Mesothelial cell of epicardium (in vitro differentiated cells): ENCODE results near the gene ZNF800. TPM values are rescaled to one million over a fixed set of nuclear protein-coding genes. Genes with fewer than 3 reads are reported as not detected.

Experiments
- DNase-seq, 2 experiments: peaks; one replicate each; pipeline ENCODE4 v3.0.0; 2021; ENCODE audit warnings: low spot score in 2 of 2; ENCODE audit not compliant: unreplicated experiment in 2 of 2
- H3K27ac Mint-ChIP-seq: 2 replicates; pipeline ENCODE4 v1.8.0; 2021; ENCODE audit warnings: mixed read lengths
- H3K27me3 Mint-ChIP-seq: 2 replicates; pipeline ENCODE4 v1.8.0; 2021; ENCODE audit warnings: low read depth, mixed read lengths
- H3K36me3 Mint-ChIP-seq: 2 replicates; pipeline ENCODE4 v1.8.0; 2021; ENCODE audit warnings: mixed read lengths
- H3K4me1 Mint-ChIP-seq: 2 replicates; pipeline ENCODE4 v1.8.0; 2021; ENCODE audit warnings: mixed read lengths
- H3K4me3 Mint-ChIP-seq: 2 replicates; pipeline ENCODE4 v1.8.0; 2021; ENCODE audit warnings: mild to moderate bottlenecking, moderate library complexity, mixed read lengths
- H3K9me3 Mint-ChIP-seq: 2 replicates; pipeline ENCODE4 v1.8.0; 2021; ENCODE audit warnings: mixed read lengths
- total RNA-seq: library from RNA; stranded (reverse); gene quantifications from 3 replicates; pipeline ENCODE4 v1.2.1, GENCODE V29; 2021
- TF ChIP-seq, protein P1 (sequence below): fragments of 200-600 bp; sonication (generic); IDR thresholded peaks from one replicate; pipeline ENCODE4 v1.5.0; 2021; ENCODE audit warnings: antibody characterized with exemption; ENCODE audit not compliant: unreplicated experiment

Gene ZNF800
- total RNA-seq, 1 donor from 2014 or later: 24.8 TPM

DNA sequence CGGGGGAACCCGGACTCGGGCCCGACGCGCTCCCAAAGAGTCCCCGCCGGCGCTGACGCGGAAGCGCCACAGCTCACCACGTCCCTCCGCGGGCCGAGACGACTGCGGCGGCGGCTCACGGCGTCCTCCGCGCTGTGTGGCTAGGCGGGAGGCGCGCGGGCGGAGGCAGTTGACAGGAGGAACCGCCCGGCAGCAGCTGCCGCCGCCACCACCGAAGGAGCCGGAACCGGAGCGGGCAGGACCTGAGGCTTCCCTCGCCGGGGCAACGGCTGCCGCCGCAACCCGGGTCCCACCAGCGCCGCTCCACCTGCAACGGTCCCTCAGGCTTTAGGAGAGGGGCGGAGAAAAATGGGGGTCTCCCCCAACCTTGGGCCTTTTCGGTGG, 334 bp downstream of the ZNF800 start:
- peak in 1 of 2 experiments; percentile 71 for DNase-seq
- peak overlapping the region; percentile 94 for H3K4me3 Mint-ChIP-seq
- peaks cover 21% of the 10 kb centered on the region for H3K4me1 Mint-ChIP-seq
- peak overlapping the region; percentile 96 for H3K27ac Mint-ChIP-seq
- H3K36me3 Mint-ChIP-seq: peaks cover 9% of the 10 kb centered on the region
- no peaks in the 10 kb centered on the region for H3K9me3 Mint-ChIP-seq
- TF ChIP-seq, protein P1, sequence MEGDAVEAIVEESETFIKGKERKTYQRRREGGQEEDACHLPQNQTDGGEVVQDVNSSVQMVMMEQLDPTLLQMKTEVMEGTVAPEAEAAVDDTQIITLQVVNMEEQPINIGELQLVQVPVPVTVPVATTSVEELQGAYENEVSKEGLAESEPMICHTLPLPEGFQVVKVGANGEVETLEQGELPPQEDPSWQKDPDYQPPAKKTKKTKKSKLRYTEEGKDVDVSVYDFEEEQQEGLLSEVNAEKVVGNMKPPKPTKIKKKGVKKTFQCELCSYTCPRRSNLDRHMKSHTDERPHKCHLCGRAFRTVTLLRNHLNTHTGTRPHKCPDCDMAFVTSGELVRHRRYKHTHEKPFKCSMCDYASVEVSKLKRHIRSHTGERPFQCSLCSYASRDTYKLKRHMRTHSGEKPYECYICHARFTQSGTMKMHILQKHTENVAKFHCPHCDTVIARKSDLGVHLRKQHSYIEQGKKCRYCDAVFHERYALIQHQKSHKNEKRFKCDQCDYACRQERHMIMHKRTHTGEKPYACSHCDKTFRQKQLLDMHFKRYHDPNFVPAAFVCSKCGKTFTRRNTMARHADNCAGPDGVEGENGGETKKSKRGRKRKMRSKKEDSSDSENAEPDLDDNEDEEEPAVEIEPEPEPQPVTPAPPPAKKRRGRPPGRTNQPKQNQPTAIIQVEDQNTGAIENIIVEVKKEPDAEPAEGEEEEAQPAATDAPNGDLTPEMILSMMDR: no peak
- H3K27me3 Mint-ChIP-seq: peaks cover 22% of the 10 kb centered on the region

DNA sequence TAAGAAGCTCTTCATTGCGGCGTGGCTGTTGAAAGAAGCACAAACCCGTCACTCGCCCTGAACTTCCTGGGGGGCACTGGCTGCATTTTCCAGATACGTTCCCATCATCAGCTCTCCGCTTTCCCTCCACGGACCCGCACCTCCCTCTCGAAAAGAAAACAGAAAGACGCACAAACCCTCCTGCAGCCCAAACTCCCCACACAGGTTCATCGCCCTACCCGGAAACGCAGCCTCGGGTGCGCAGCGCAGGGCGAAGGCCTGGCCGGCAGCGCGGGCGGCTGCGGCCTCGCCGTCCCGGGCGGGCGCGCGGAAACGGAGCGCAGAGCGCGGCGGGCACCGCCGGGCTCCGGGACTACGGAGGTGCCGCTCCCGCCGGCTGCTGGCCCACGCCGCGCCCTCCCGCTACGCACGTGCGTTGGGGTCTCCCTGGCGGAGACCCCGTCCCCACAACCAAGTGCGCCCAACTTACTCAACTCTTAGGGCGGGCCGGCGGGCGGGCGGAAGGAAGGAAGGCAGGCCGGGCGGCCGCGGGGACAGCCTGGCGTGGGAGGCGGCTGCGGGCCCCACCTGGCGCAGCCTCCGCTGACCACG, 822 bp downstream of the ZNF800 start:
- H3K27ac Mint-ChIP-seq: peak overlapping the region; percentile 93
- TF ChIP-seq, protein P1: no peak
- peak; percentile 31 to 54 for DNase-seq

DNA sequence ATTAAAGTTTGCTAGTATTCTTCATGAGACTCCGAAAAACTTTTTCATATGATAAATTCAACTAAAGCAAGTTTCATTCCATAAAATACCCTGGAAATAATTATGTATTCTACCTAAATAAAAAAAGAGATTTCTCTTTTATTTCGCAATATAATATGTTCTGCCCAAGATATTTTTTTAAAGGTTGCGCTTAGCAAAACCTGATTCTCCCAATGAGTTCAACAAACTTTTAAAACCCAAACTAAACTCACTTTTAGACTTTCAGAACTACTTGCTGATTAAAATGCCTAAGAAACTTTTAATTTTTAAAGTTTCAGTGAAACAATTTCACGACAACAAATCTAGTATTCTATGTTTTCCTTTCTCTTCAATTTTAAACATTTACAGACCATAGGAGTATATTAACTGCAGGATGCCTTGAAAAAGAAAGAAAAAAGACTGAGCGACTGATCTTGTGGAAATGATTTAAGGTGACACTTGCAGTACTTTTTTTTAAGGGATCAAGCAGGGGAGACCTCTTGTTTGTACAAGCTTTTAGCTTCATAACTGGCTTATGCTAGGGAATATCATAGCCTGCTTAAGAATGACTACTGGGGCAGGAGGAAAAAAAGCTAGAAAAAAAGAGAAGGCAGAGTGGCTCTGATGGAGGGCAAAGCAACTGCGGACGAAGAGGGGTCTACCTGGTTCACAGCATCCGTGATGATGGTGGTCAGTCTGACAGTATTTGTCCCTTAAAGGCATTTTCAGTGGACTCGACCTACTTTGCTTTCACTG, 1.5 kb downstream of the ZNF800 start:
- TF ChIP-seq, protein P1: no peak
- Mint-ChIP-seq H3K36me3 (peaks cover 9% of the 10 kb centered on the region), H3K27me3 (peaks cover 18% of the 10 kb centered on the region), H3K27ac (peak overlapping the region; percentile 93), H3K9me3 (no peaks in the 10 kb centered on the region), H3K4me3 (peak overlapping the region; percentile 95), H3K4me1 (peaks cover 21% of the 10 kb centered on the region)
- no peak for DNase-seq

More for the DNA sequence above, 822 bp downstream of the ZNF800 start:
- H3K9me3 Mint-ChIP-seq: no peaks in the 10 kb centered on the region
- peak overlapping the region; percentile 95 for H3K4me3 Mint-ChIP-seq
- peaks cover 21% of the 10 kb centered on the region for H3K4me1 Mint-ChIP-seq
- H3K36me3 Mint-ChIP-seq: peaks cover 9% of the 10 kb centered on the region
- H3K27me3 Mint-ChIP-seq: peaks cover 22% of the 10 kb centered on the region

- Mint-ChIP-seq H3K27ac (no peak overlapping the region), H3K4me1 (peaks cover 21% of the 10 kb centered on the region), H3K36me3 (peaks cover 9% of the 10 kb centered on the region), H3K4me3 (peak overlapping the region; percentile 95), H3K9me3 (no peaks in the 10 kb centered on the region), H3K27me3 (peaks cover 11% of the 10 kb centered on the region)
- DNase-seq: no peak
- TF ChIP-seq, protein P1: no peak
Measured at GRCh38 chr7:127390186-127390816, 2.2 kb downstream of the ZNF800 start.

DNA sequence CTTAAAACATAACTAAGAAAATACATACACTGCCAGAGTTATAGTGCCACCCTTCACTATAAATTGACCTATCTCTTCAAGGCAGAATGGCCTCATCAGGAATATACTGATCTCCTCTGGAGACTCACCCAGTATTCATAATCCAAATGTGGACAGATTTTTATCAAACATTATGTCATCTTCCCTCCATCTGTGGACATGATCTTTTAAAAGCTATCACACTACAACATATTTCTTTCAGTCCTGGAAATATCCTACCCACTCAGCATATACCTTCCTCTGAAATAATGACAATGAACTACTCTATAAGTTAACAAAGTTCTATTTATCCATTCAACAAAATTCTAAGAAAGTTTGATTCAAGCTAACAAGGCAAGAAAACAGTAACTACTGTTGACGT, 3.2 kb downstream of the ZNF800 start:
- no peak for DNase-seq
- Mint-ChIP-seq H3K27me3 (peaks cover 3% of the 10 kb centered on the region), H3K4me3 (no peak overlapping the region), H3K27ac (no peak overlapping the region), H3K4me1 (peaks cover 21% of the 10 kb centered on the region), H3K9me3 (no peaks in the 10 kb centered on the region), H3K36me3 (peaks cover 11% of the 10 kb centered on the region)
- TF ChIP-seq, protein P1: no peak
